MM.1S (cell line): ENCODE data around the gene TMC4.

Source experiments
- EZH2 ChIP-seq: fragments of 300-600 bp; sonication (generic); optimal IDR thresholded peaks from 2 replicates; pipeline ENCODE3; 2017; ENCODE audit warnings: low read depth, mild to moderate bottlenecking, antibody characterized with exemption, low read length, mixed read lengths
- TF ChIP-seq, protein P1 (sequence below): fragments of 300-600 bp; sonication (generic); IDR thresholded peaks from 2 replicates; pipeline ENCODE4 v1.5.1; 2016; ENCODE audit warnings: antibody characterized with exemption, low read length, mixed read lengths

DNA sequence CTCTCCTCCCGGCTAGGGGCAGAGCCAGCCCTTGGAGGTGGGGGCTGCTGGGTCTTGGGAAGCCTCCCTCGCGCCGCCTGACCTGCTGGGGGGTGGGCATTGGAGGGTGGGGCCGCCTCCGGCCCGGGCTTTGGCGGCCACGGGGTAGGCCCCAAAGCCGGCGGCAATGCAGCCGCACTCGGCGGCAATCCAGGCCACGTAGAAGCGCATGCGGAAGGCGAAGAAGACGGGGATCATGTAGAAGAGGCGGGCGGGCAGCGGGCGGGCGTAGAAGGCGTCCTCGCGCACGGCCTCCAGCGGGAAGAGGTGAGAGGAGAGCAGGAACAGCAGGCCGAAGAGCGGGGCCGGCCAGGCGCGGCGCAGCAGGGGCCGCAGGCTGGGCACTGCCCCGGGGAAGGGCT is 7.7 kb upstream of the TMC4 start:
- TF ChIP-seq, protein P1, sequence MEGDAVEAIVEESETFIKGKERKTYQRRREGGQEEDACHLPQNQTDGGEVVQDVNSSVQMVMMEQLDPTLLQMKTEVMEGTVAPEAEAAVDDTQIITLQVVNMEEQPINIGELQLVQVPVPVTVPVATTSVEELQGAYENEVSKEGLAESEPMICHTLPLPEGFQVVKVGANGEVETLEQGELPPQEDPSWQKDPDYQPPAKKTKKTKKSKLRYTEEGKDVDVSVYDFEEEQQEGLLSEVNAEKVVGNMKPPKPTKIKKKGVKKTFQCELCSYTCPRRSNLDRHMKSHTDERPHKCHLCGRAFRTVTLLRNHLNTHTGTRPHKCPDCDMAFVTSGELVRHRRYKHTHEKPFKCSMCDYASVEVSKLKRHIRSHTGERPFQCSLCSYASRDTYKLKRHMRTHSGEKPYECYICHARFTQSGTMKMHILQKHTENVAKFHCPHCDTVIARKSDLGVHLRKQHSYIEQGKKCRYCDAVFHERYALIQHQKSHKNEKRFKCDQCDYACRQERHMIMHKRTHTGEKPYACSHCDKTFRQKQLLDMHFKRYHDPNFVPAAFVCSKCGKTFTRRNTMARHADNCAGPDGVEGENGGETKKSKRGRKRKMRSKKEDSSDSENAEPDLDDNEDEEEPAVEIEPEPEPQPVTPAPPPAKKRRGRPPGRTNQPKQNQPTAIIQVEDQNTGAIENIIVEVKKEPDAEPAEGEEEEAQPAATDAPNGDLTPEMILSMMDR = no peak
- no peak for TF ChIP-seq EZH2
